Body of pancreas (tissue), 4 donors: ENCODE results near the gene DTNBP1.

Experiments used
- POLR2A ChIP-seq, 3 donors: fragments of 450-650 bp; IDR thresholded peaks; one replicate each; pipeline ENCODE4 v1.6.1; 2016; ENCODE audit warnings: antibody characterized with exemption in 3 of 3, mild to moderate bottlenecking in 2 of 3
- TF ChIP-seq, protein P1 (sequence below), 7 experiments: fragments of 450-650 bp in 4 of 7; fragments of 200-600 bp in 3 of 7; sonication (generic) in 3 of 7; IDR thresholded peaks; one replicate each; pipeline ENCODE4 v1.5.1; 2016 to 2019; ENCODE audit warnings: antibody characterized with exemption in 7 of 7

DNA sequence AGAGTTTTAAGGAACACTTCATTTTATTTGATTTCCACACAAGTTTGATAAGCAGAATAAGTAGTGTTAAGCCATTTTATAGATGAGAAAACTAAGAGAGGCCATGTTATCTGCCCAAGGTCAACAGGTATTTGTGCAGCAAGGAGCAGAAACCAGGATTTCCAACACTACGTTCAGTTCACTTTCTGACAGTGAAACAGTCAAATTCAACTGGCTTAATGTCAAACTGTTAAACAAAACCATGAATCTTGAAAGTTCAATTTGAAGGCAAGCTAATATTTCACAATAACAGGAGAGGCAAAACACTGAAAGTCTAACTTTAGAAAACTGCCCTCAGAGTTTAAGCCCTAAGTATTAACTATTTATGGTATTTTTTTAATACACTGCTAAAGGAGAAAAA, 32.6 kb downstream of the DTNBP1 start:
- TF ChIP-seq POLR2A (IDR thresholded peaks at IDR 0.05), result no peak
- TF ChIP-seq, protein P1, sequence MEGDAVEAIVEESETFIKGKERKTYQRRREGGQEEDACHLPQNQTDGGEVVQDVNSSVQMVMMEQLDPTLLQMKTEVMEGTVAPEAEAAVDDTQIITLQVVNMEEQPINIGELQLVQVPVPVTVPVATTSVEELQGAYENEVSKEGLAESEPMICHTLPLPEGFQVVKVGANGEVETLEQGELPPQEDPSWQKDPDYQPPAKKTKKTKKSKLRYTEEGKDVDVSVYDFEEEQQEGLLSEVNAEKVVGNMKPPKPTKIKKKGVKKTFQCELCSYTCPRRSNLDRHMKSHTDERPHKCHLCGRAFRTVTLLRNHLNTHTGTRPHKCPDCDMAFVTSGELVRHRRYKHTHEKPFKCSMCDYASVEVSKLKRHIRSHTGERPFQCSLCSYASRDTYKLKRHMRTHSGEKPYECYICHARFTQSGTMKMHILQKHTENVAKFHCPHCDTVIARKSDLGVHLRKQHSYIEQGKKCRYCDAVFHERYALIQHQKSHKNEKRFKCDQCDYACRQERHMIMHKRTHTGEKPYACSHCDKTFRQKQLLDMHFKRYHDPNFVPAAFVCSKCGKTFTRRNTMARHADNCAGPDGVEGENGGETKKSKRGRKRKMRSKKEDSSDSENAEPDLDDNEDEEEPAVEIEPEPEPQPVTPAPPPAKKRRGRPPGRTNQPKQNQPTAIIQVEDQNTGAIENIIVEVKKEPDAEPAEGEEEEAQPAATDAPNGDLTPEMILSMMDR (IDR thresholded peaks at IDR 0.05), result no peak
